ENCODE measurements around the gene DACH1. TPM values are rescaled to one million over a fixed set of nuclear protein-coding genes. Genes with fewer than 3 reads are reported as not detected.

The DACH1 gene
- total and polyA plus RNA-seq, 2 of the 8 experiments (the other 6 are each of a cell fraction or from before 2014, with no cell fraction given) = 0.12 to 0.67 TPM

- no peak for TF ChIP-seq HDAC2 (IDR thresholded peaks at IDR 0.05; ENCODE audit: borderline replicate concordance in 1 of 2, low read depth in 2 of 2, low read length in 2 of 2)
These were observed 19.9 kb upstream of the DACH1 start (continued) for GRCh38 chr13:71886880-71887279.

Measured in H1 (cell line).